ENCODE results near the gene CEBPG. TPM values are rescaled to one million over a fixed set of nuclear protein-coding genes. Genes with fewer than 3 reads are reported as not detected.

CEBPG gene
- total RNA-seq, 1 experiment from 2014 or later: 48.6 TPM

GRCh38 chr19:33395561-33396550 is 22.3 kb downstream of the CEBPG start:
- H3K27ac ChIP-seq (ENCODE audit: low read depth, low read length, poor library complexity, severe bottlenecking): no peak overlapping the region
- intact Hi-C loops (cut with micrococcal nuclease; ENCODE audit: unreplicated experiment): no loop called here
- no peak for TF ChIP-seq EZH2 (IDR thresholded peaks at IDR 0.05; ENCODE audit: borderline replicate concordance, low read depth, low read length, poor library complexity, severe bottlenecking)
- no peak for TF ChIP-seq CTCF (conservative IDR thresholded peaks at IDR 0.05; ENCODE audit: low read depth, low read length)
- H3K4me1 ChIP-seq (ENCODE audit: insufficient read depth, low read length, poor library complexity, severe bottlenecking): no peaks in the 10 kb centered on the region
- H3K9me3 ChIP-seq (ENCODE audit: low read depth, low read length, poor library complexity, severe bottlenecking): no peaks in the 10 kb centered on the region
- no peak overlapping the region for H3K4me3 ChIP-seq (ENCODE audit: low read depth, low read length, poor library complexity, severe bottlenecking)
- no peaks in the 10 kb centered on the region for H3K27me3 ChIP-seq (replicated peaks; ENCODE audit: insufficient read depth, low read depth, low read length, poor library complexity)
- no peaks in the 10 kb centered on the region for H3K36me3 ChIP-seq (ENCODE audit: insufficient read depth, low read length, poor library complexity, severe bottlenecking)
- DNase-seq (ENCODE audit: low spot score): no peak
- CTCF ChIA-PET: interaction anchor here (0.8 kb wide), 1 partner anchor 20 kb away, joined by 3 read pairs; no protein-coding TSS in a partner anchor
- no TSS peak for BruUV-seq (replicated peaks)
- POLR2A ChIA-PET (ENCODE audit: low non-redundant PET): no interaction called here

GRCh38 chr19:33396701-33397535 is 23.4 kb downstream of the CEBPG start:
- TF ChIP-seq EZH2 (IDR thresholded peaks at IDR 0.05; ENCODE audit: borderline replicate concordance, low read depth, low read length, poor library complexity, severe bottlenecking) (no peak), CTCF (conservative IDR thresholded peaks at IDR 0.05; ENCODE audit: low read depth, low read length) (no peak)
- H3K27me3 ChIP-seq (replicated peaks; ENCODE audit: insufficient read depth, low read depth, low read length, poor library complexity): no peaks in the 10 kb centered on the region
- H3K4me3 ChIP-seq (ENCODE audit: low read depth, low read length, poor library complexity, severe bottlenecking): no peak overlapping the region
- BruUV-seq (replicated peaks): no TSS peak
- H3K36me3 ChIP-seq (ENCODE audit: insufficient read depth, low read length, poor library complexity, severe bottlenecking): no peaks in the 10 kb centered on the region
- no peaks in the 10 kb centered on the region for H3K9me3 ChIP-seq (ENCODE audit: low read depth, low read length, poor library complexity, severe bottlenecking)
- no peaks in the 10 kb centered on the region for H3K4me1 ChIP-seq (ENCODE audit: insufficient read depth, low read length, poor library complexity, severe bottlenecking)
- intact Hi-C loops (cut with micrococcal nuclease; ENCODE audit: unreplicated experiment): no loop called here
- ChIA-PET CTCF (interaction anchor here (0.6 to 0.8 kb wide), 3 partner anchors 14 to 34 kb away, joined by 3 to 13 read pairs (median 6); no protein-coding TSS in a partner anchor), POLR2A (ENCODE audit: low non-redundant PET) (no interaction called here)
- DNase-seq (ENCODE audit: low spot score): no peak
- no peak overlapping the region for H3K27ac ChIP-seq (ENCODE audit: low read depth, low read length, poor library complexity, severe bottlenecking)

- TF ChIP-seq EZH2 (IDR thresholded peaks at IDR 0.05; ENCODE audit: borderline replicate concordance, low read depth, low read length, poor library complexity, severe bottlenecking) (no peak), CTCF (conservative IDR thresholded peaks at IDR 0.05; ENCODE audit: low read depth, low read length) (no peak)
- intact Hi-C loops (cut with micrococcal nuclease; ENCODE audit: unreplicated experiment): no loop called here
- no peaks in the 10 kb centered on the region for H3K27me3 ChIP-seq (replicated peaks; ENCODE audit: insufficient read depth, low read depth, low read length, poor library complexity)
- no peaks in the 10 kb centered on the region for H3K36me3 ChIP-seq (ENCODE audit: insufficient read depth, low read length, poor library complexity, severe bottlenecking)
- DNase-seq (ENCODE audit: low spot score): no peak
- BruUV-seq (replicated peaks): no TSS peak
- POLR2A ChIA-PET (ENCODE audit: low non-redundant PET): no interaction called here
- no peak overlapping the region for H3K27ac ChIP-seq (ENCODE audit: low read depth, low read length, poor library complexity, severe bottlenecking)
- no peak overlapping the region for H3K4me3 ChIP-seq (ENCODE audit: low read depth, low read length, poor library complexity, severe bottlenecking)
- no peaks in the 10 kb centered on the region for H3K4me1 ChIP-seq (ENCODE audit: insufficient read depth, low read length, poor library complexity, severe bottlenecking)
- CTCF ChIA-PET: interaction anchor here (0.5 to 0.6 kb wide), 3 partner anchors 15 to 154 kb away, joined by 6 to 13 read pairs (median 10); no protein-coding TSS in a partner anchor
- H3K9me3 ChIP-seq (ENCODE audit: low read depth, low read length, poor library complexity, severe bottlenecking): no peaks in the 10 kb centered on the region
These were observed 24.2 kb downstream of the CEBPG start for GRCh38 chr19:33397536-33398360.
